Neural cell (in vitro differentiated cells): ENCODE results near the gene LHFPL6. TPM values are rescaled to one million over a fixed set of nuclear protein-coding genes. Genes with fewer than 3 reads are reported as not detected.

Source experiments
- H2AFZ ChIP-seq: fragments of 200-600, 300-800 bp; sonication (generic), shearing (Covaris generic); 2 replicates; pipeline ENCODE4 v1.6.0; 2014; ENCODE audit warnings: low read depth, mild to moderate bottlenecking, antibody characterized with exemption, low read length, moderate library complexity
- H3F3A ChIP-seq: fragments of 200-600 bp; shearing (Covaris generic); 2 replicates; pipeline ENCODE4 v1.6.1; 2016; ENCODE audit warnings: mild to moderate bottlenecking, moderate library complexity, mixed read lengths, antibody characterized with exemption, low read length; ENCODE audit not compliant: insufficient read depth, poor library complexity, severe bottlenecking
- H3K27ac ChIP-seq: fragments of 200-600, 300-800 bp; sonication (generic), shearing (Covaris generic); 2 replicates; pipeline ENCODE4 v1.5.1; 2014; ENCODE audit warnings: mild to moderate bottlenecking, low read length, moderate library complexity
- H3K27me3 ChIP-seq: fragments of 300-800, 200-600 bp; sonication (generic), shearing (Covaris generic); 2 replicates; pipeline ENCODE4 v1.6.0; 2014; ENCODE audit warnings: mild to moderate bottlenecking, low read depth, low read length, moderate library complexity; ENCODE audit not compliant: insufficient read depth
- H3K36me3 ChIP-seq: fragments of 300-800, 200-600 bp; sonication (generic), shearing (Covaris generic); 2 replicates; pipeline ENCODE4 v1.5.1; 2014; ENCODE audit warnings: mild to moderate bottlenecking, antibody characterized with exemption, low read length, moderate library complexity; ENCODE audit not compliant: insufficient read depth
- H3K4me2 ChIP-seq: fragments of 300-800, 200-600 bp; sonication (generic), shearing (Covaris generic); 2 replicates; pipeline ENCODE4 v1.6.0; 2014; ENCODE audit warnings: mild to moderate bottlenecking, low read length
- H3K4me3 ChIP-seq: fragments of 300-800, 200-600 bp; sonication (generic), shearing (Covaris generic); 2 replicates; pipeline ENCODE4 v1.5.1; 2014; ENCODE audit warnings: mild to moderate bottlenecking, low read length, moderate library complexity
- H3K79me2 ChIP-seq: fragments of 200-600 bp; shearing (Covaris generic); replicated peaks from 2 replicates; pipeline ENCODE4 v1.6.0; 2014; ENCODE audit warnings: mild to moderate bottlenecking, low read length, moderate library complexity; ENCODE audit not compliant: insufficient read depth
- H3K9ac ChIP-seq: fragments of 300-800, 200-600 bp; sonication (generic), shearing (Covaris generic); 2 replicates; pipeline ENCODE4 v1.6.1; 2016; ENCODE audit warnings: mild to moderate bottlenecking, low read length, mixed read lengths
- H3K9me2 ChIP-seq: fragments of 200-600 bp; shearing (Covaris generic); 2 replicates; pipeline ENCODE4 v1.6.1; 2016; ENCODE audit warnings: mild to moderate bottlenecking, low read length, mixed read lengths; ENCODE audit not compliant: insufficient read depth
- H3K9me3 ChIP-seq: fragments of 200-600, 300-800 bp; sonication (generic), shearing (Covaris generic); 2 replicates; pipeline ENCODE4 v1.6.1; 2016; ENCODE audit warnings: mild to moderate bottlenecking, mixed run types, low read length, moderate library complexity, mixed read lengths
- H4K20me1 ChIP-seq: fragments of 200-600 bp; shearing (Covaris generic); 2 replicates; pipeline ENCODE4 v1.6.1; 2016; ENCODE audit warnings: mild to moderate bottlenecking, mixed run types; ENCODE audit not compliant: insufficient read depth
- CTCF ChIP-seq: fragments of 450-650 bp; IDR thresholded peaks from 2 replicates; pipeline ENCODE4 v1.5.1; 2014; ENCODE audit warnings: antibody characterized with exemption, mild to moderate bottlenecking, moderate library complexity; ENCODE audit not compliant: poor library complexity, severe bottlenecking
- EP300 ChIP-seq: fragments of 450-650 bp; conservative IDR thresholded peaks from 2 replicates; pipeline ENCODE4 v1.6.1; 2014; ENCODE audit warnings: antibody characterized with exemption, mild to moderate bottlenecking, moderate library complexity; ENCODE audit not compliant: poor library complexity, severe bottlenecking
- EZH2 ChIP-seq: fragments of 200-600, 300-800 bp; shearing (Covaris generic), sonication (generic); IDR thresholded peaks from 2 replicates; pipeline ENCODE4 v1.6.1; 2014; ENCODE audit warnings: antibody characterized with exemption, low read length, borderline replicate concordance, mild to moderate bottlenecking; ENCODE audit not compliant: insufficient read depth, poor library complexity, severe bottlenecking
- MXI1 ChIP-seq: fragments of 450-650 bp; conservative IDR thresholded peaks from 2 replicates; pipeline ENCODE4 v1.6.1; 2014; ENCODE audit warnings: antibody characterized with exemption, mild to moderate bottlenecking; ENCODE audit not compliant: poor library complexity, severe bottlenecking
- POLR2AphosphoS5 ChIP-seq: IDR thresholded peaks from 2 replicates; pipeline ENCODE4 v1.6.1; 2012
- RAD21 ChIP-seq: fragments of 450-650 bp; conservative IDR thresholded peaks from 2 replicates; pipeline ENCODE4 v1.6.1; 2014; ENCODE audit warnings: antibody characterized with exemption, mild to moderate bottlenecking, moderate library complexity
- REST ChIP-seq: IDR thresholded peaks from 2 replicates; pipeline ENCODE4 v1.6.1; 2012; ENCODE audit warnings: borderline replicate concordance
- SMC3 ChIP-seq: fragments of 450-650 bp; conservative IDR thresholded peaks from 2 replicates; pipeline ENCODE4 v1.6.1; 2014; ENCODE audit warnings: antibody characterized with exemption, mild to moderate bottlenecking, moderate library complexity; ENCODE audit not compliant: poor library complexity
- TAF1 ChIP-seq: IDR thresholded peaks from 2 replicates; pipeline ENCODE4 v1.6.1; 2012; ENCODE audit warnings: low read depth
- polyA plus RNA-seq: library from polyadenylated mRNA; depleted of rRNA; stranded (reverse); fragments of >200 nt; gene quantifications from 2 replicates; pipeline ENCODE4 v1.2.3, GENCODE V29; 2014

Gene LHFPL6
- polyA plus RNA-seq, 1 donor from 2014 or later, result 36.3 TPM

GRCh38 chr13:39313721-39314120 lies 289.3 kb downstream of the LHFPL6 start:
- no peak overlapping the region for H2AFZ ChIP-seq
- no peak for TF ChIP-seq TAF1
- TF ChIP-seq POLR2AphosphoS5, result no peak
- TF ChIP-seq SMC3, result no peak
- TF ChIP-seq REST, result no peak
- no peak for TF ChIP-seq EZH2
- no peak for TF ChIP-seq MXI1
- no peak for TF ChIP-seq RAD21
- TF ChIP-seq EP300, result no peak
- TF ChIP-seq CTCF, result no peak

GRCh38 chr13:39312596-39312995 lies 290.4 kb downstream of the LHFPL6 start:
- H2AFZ ChIP-seq, result no peak overlapping the region
- no peak for TF ChIP-seq EZH2
- H4K20me1 ChIP-seq, result no peaks in the 10 kb centered on the region
- H3K27me3 ChIP-seq, result no peaks in the 10 kb centered on the region
- no peaks in the 10 kb centered on the region for H3K79me2 ChIP-seq
- no peak overlapping the region for H3K27ac ChIP-seq
- no peak overlapping the region for H3K9ac ChIP-seq
- H3F3A ChIP-seq, result no peaks in the 10 kb centered on the region
- H3K36me3 ChIP-seq, result no peaks in the 10 kb centered on the region
- no peak overlapping the region for H3K4me2 ChIP-seq
- H3K9me2 ChIP-seq, result no peaks in the 10 kb centered on the region
- H3K9me3 ChIP-seq, result no peaks in the 10 kb centered on the region
- H3K4me3 ChIP-seq, result no peak overlapping the region

More at GRCh38 chr13:39313721-39314120, 289.3 kb downstream of the LHFPL6 start:
- Histone ChIP-seq H3K4me2 (no peak overlapping the region), H3K36me3 (no peaks in the 10 kb centered on the region), H3K4me3 (no peak overlapping the region), H4K20me1 (no peaks in the 10 kb centered on the region), H3K9ac (no peak overlapping the region), H3K27ac (no peak overlapping the region), H3K79me2 (no peaks in the 10 kb centered on the region), H3K9me3 (no peaks in the 10 kb centered on the region), H3K9me2 (no peaks in the 10 kb centered on the region), H3K27me3 (no peaks in the 10 kb centered on the region), H3F3A (no peaks in the 10 kb centered on the region)

- TF ChIP-seq EP300 (no peak), SMC3 (no peak), POLR2AphosphoS5 (no peak), CTCF (no peak), MXI1 (no peak), RAD21 (no peak), REST (no peak), EZH2 (no peak), TAF1 (no peak)
- Histone ChIP-seq H3K9me2 (no peaks in the 10 kb centered on the region), H3K27me3 (no peaks in the 10 kb centered on the region), H3K4me2 (no peak overlapping the region), H3K36me3 (no peaks in the 10 kb centered on the region), H3K4me3 (no peak overlapping the region), H3K9ac (no peak overlapping the region), H3K27ac (no peak overlapping the region), H2AFZ (no peak overlapping the region), H3F3A (no peaks in the 10 kb centered on the region), H4K20me1 (no peaks in the 10 kb centered on the region), H3K9me3 (no peaks in the 10 kb centered on the region), H3K79me2 (no peaks in the 10 kb centered on the region)
Measured at GRCh38 chr13:39311619-39312018, 291.4 kb downstream of the LHFPL6 start.
